Panc1 (cell line): ENCODE results near the gene VTI1A. TPM values are rescaled to one million over a fixed set of nuclear protein-coding genes. Genes with fewer than 3 reads are reported as not detected.

ENCODE experiments used
- ATAC-seq: fragments of 200-7000 bp; cut with Tn5 transposase; 2 replicates; pipeline ENCODE4 v1.9.1; 2020; ENCODE audit warnings: mild to moderate bottlenecking, moderate library complexity
- BruUV-seq: library from RNA; stranded (reverse); fragments of 400-500 nt; replicated peaks from 2 replicates; lab custom pipeline; 2021; lab: Mats Ljungman, UMichigan
- CTCF ChIA-PET: fragments of 300-600 bp; sonication (Branson Sonifier 250); formaldehyde crosslinking; loops from one replicate; lab custom pipeline; 2022; ENCODE audit warnings: antibody characterized with exemption; lab: Charles Lee
- POLR2A ChIA-PET: fragments of 300-600 bp; sonication (Branson Sonifier 250); formaldehyde crosslinking; loops from one replicate; lab custom pipeline; 2022; ENCODE audit warnings: antibody characterized with exemption; lab: Charles Lee
- DNase-seq: peaks from one replicate; pipeline ENCODE4 v3.0.0-alpha.2; 2010; ENCODE audit warnings: low read depth, low spot score
- H3K27ac ChIP-seq: 2 replicates; pipeline ENCODE4 v1.5.1; 2011; ENCODE audit warnings: mild to moderate bottlenecking, low read length, inconsistent platforms
- H3K27me3 ChIP-seq: fragments of 200-500 bp; sonication (Bioruptor generic); 2 replicates; pipeline ENCODE4 v1.6.0; 2014; ENCODE audit warnings: low read length, inconsistent platforms; ENCODE audit not compliant: control insufficient read depth, insufficient read depth
- H3K36me3 ChIP-seq: fragments of 200-500 bp; sonication (Bioruptor generic); 2 replicates; pipeline ENCODE4 v1.5.1; 2014; ENCODE audit warnings: inconsistent platforms, mild to moderate bottlenecking, low read length, moderate library complexity; ENCODE audit not compliant: control insufficient read depth, insufficient read depth
- H3K4me1 ChIP-seq: 2 replicates; pipeline ENCODE4 v1.5.1; 2011; ENCODE audit warnings: inconsistent platforms, mild to moderate bottlenecking, low read length, moderate library complexity; ENCODE audit not compliant: control insufficient read depth, insufficient read depth
- H3K4me3 ChIP-seq, 2 experiments: 2 replicates each; pipeline ENCODE4 v1.5.1; 2011 to 2012; ENCODE audit warnings: low read depth in 2 of 2, low read length in 2 of 2, mild to moderate bottlenecking in 2 of 2, inconsistent platforms in 1 of 2, moderate library complexity in 1 of 2
- H3K9me3 ChIP-seq: fragments of 200-500 bp; sonication (Bioruptor generic); 2 replicates; pipeline ENCODE4 v1.5.1; 2014; ENCODE audit warnings: low read depth, mild to moderate bottlenecking, inconsistent platforms, low read length, moderate library complexity; ENCODE audit not compliant: control insufficient read depth, insufficient read depth
- CTCF ChIP-seq: fragments of 450-650 bp; IDR thresholded peaks from 2 replicates; pipeline ENCODE4 v1.5.1; 2017; ENCODE audit warnings: mild to moderate bottlenecking
- POLR2AphosphoS5 ChIP-seq: IDR thresholded peaks from 2 replicates; pipeline ENCODE4 v1.6.1; 2012; ENCODE audit warnings: mild to moderate bottlenecking, low read depth, low read length, moderate library complexity
- REST ChIP-seq, 2 experiments: IDR thresholded peaks; 2 replicates each; pipeline ENCODE4 v1.6.1; 2011 to 2012; ENCODE audit warnings: low read depth in 2 of 2, control low read depth in 1 of 2, low read length in 1 of 2, mild to moderate bottlenecking in 1 of 2, moderate library complexity in 1 of 2; ENCODE audit not compliant: insufficient read depth in 1 of 2
- SIN3A ChIP-seq: IDR thresholded peaks from 2 replicates; pipeline ENCODE4 v1.6.1; 2012; ENCODE audit warnings: low read depth, mild to moderate bottlenecking, low read length, moderate library complexity, borderline replicate concordance; ENCODE audit not compliant: insufficient read depth
- TCF7L2 ChIP-seq: IDR thresholded peaks from 2 replicates; pipeline ENCODE4 v1.6.1; 2011; ENCODE audit warnings: mild to moderate bottlenecking, low read depth, low read length, inconsistent platforms
- in situ Hi-C: cut with HindIII; loops from 2 replicates; pipeline ENCODE4 v1.10.0; 2016; ENCODE audit warnings: low sequenced_read_pairs, low pct_unique_long_range_greater_than_20kb
- intact Hi-C: fragments of 100-400 bp; cut with micrococcal nuclease; formaldehyde crosslinking; loops from one replicate; pipeline ENCODE4 v1.10.0; 2022; ENCODE audit not compliant: unreplicated experiment
- total RNA-seq: library from RNA; stranded (reverse); gene quantifications from one replicate; pipeline ENCODE4 v1.2.1, GENCODE V29; 2021; ENCODE audit not compliant: unreplicated experiment

VTI1A gene
- total RNA-seq, 1 experiment from 2014 or later, result 36.3 TPM

GRCh38 chr10:112536663-112537062, 89.6 kb downstream of the VTI1A start:
- Histone ChIP-seq H3K36me3 (no peaks in the 10 kb centered on the region; the same call in 1 of the 2 replicates), H3K9me3 (no peaks in the 10 kb centered on the region), H3K27ac (no peak overlapping the region), H3K4me1 (peaks cover 3% of the 10 kb centered on the region; the same call in 1 of the 2 replicates), H3K4me3 (no peak overlapping the region), H3K27me3 (no peaks in the 10 kb centered on the region)
- in situ Hi-C loops (no loop called here), intact Hi-C loops (no loop called here)
- POLR2A ChIA-PET, result no interaction called here
- CTCF ChIA-PET, result no interaction called here
- BruUV-seq, result no TSS peak
- TF ChIP-seq TCF7L2, result no peak
- TF ChIP-seq SIN3A, result no peak
- TF ChIP-seq POLR2AphosphoS5, result no peak
- TF ChIP-seq REST (IDR thresholded peaks at IDR 0.05; ENCODE audit: insufficient read depth in 1 of 2, low read depth in 2 of 2, low read length in 1 of 2), result no peak
- no peak for TF ChIP-seq CTCF
- DNase-seq (no peak), ATAC-seq (no peak)

GRCh38 chr10:112538168-112538567, 91.2 kb downstream of the VTI1A start:
- POLR2A ChIA-PET, result no interaction called here
- Histone ChIP-seq H3K4me3 (no peak overlapping the region), H3K9me3 (no peaks in the 10 kb centered on the region), H3K27ac (no peak overlapping the region), H3K4me1 (no peaks in the 10 kb centered on the region; the same call in 1 of the 2 replicates), H3K27me3 (no peaks in the 10 kb centered on the region), H3K36me3 (no peaks in the 10 kb centered on the region; the same call in 1 of the 2 replicates)
- DNase-seq (no peak), ATAC-seq (no peak)
- BruUV-seq, result no TSS peak
- intact Hi-C loops, result no loop called here
- in situ Hi-C loops, result no loop called here
- TF ChIP-seq REST (IDR thresholded peaks at IDR 0.05; ENCODE audit: insufficient read depth in 1 of 2, low read depth in 2 of 2, low read length in 1 of 2) (no peak), CTCF (no peak), TCF7L2 (no peak), SIN3A (no peak), POLR2AphosphoS5 (no peak)
- CTCF ChIA-PET, result no interaction called here
